HUDEP-2 (cell line): ENCODE results near the gene COMMD9.

Experiments used
- DNase-seq, 76 experiments: peaks; one replicate each; lab custom pipeline; 2025; ENCODE audit not compliant: unreplicated experiment in 76 of 76; lab: John Stamatoyannopoulos, UW

Gene COMMD9

DNA sequence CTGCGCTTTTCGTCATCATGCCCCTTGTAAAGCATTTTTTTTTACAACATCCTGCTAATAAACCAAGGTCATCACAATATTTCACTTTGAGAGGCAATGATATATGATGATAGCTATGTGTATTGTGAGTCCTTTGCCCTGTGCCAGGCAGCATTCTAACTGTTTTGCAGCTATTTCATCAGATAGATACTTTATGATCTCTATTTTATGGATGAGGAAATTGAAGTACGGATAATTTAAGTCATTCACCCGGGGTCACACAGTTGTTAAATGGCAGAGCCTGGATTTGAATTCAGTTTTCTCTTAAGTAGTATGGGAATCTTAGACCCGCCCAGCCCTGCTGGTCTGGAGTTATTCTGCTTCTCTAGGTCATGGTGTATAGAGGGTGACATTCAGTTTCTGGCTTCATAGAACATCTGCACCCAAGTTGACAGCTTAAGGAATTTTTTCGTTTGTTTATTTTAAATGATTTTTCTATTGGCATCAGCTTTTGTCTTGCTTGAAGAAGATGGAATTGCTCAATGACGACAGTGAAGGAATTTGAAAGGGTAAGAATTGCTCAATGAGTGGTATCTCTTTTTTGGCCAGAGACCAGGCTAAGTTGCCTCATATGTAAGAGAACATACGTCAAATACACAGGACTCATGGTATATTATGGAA is 7.8 kb upstream of the COMMD9 start:
- no peak for DNase-seq

GRCh38 chr11:36295926-36296325 is 6.7 kb upstream of the COMMD9 start, which contains the start of gene PRR5L:
Gene PRR5L, plus strand, starts transcription at chr11:36296288. Its CDS starts 104,834 bp downstream, at chr11:36401122.
- no peak for DNase-seq

- DNase-seq: peak in 25 of 76 experiments; percentile 2 to 53 (median 21)
These were observed 3.1 kb upstream of the COMMD9 start for GRCh38 chr11:36292311-36292722.

- peak in 2 of 76 experiments; percentile 1 to 30 for DNase-seq
These were observed 590 bp downstream of the COMMD9 start for GRCh38 chr11:36288442-36289225.

GRCh38 chr11:36282926-36283325 is 6.3 kb downstream of the COMMD9 start:
- no peak for DNase-seq

GRCh38 chr11:36281850-36282249 is 7.4 kb downstream of the COMMD9 start:
- DNase-seq: no peak

- DNase-seq: no peak
These were observed 8.7 kb downstream of the COMMD9 start for GRCh38 chr11:36280531-36280930.

DNA sequence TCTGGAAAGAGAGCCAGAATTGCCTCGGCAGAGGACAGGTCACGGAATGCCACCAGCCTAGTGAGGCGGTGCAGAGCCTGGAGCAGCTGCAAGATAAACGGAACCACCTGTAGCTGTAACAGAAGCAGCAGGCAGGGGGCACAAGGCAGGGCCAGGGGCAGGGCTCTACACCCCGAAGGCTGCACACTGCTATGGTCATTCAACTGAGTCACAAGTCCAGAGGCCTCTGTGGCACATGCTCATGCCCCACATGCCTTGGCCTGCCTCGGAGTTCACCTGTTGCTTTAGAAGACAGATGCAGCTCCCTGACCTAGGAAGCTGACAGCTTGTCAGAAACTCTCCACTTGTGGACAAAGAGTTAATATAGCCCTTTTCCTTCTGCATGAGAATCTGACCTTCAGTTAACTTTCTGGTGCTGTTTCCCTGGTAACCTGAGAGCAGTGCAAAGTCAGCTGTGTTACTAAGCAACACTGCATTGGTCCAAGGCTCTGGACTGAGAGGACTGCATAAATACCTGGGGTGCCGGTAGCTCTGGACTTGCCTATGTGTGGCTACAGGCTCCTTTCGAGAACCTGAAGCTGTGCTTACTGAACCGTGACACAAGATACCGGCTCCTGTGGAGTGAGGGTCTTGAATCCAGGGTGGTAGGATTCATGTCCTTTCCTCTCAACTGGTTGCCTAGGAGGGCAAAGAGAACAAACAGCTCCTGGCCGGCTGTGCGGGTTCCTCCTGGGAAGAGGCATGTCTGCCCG is 10.5 kb downstream of the COMMD9 start:
- no peak for DNase-seq

- no peak for DNase-seq
These were observed 14.8 kb downstream of the COMMD9 start for GRCh38 chr11:36274414-36274813.

- no peak for DNase-seq
These were observed 16.1 kb downstream of the COMMD9 start for GRCh38 chr11:36273110-36273509.

DNA sequence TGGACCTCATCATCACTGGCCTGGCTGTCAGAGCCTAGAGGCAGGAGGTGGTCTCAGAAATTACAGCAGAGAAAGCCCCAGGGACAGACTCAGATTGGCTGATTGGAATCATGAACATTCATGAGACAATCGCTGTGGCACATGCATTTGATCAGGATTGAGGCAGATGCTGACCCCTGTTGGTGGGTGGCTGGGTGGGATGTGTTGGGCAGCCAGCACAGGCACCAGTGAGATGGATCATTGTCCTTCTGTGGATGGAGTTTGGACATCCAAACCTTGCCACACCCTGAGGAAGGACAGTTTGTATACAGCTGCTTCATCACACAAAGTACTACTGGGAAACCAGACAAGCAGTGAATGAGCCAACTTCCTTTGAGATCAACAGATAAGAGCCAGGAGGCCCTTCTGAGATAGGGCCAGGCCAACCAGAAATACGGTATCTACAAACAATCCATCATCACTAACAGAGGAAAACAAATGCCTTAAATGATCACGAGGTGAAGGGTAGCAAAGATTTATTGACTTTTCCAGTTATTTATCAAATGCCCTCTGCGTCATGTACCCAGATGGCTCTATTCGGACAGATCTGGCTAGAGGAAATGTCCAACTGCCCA is 17.3 kb downstream of the COMMD9 start:
- DNase-seq: peak in 1 of 76 experiments; percentile 17

- DNase-seq: no peak
These were observed 18.5 kb downstream of the COMMD9 start for GRCh38 chr11:36270701-36271100.

GRCh38 chr11:36268337-36268985 is 20.8 kb downstream of the COMMD9 start:
- DNase-seq: no peak

DNA sequence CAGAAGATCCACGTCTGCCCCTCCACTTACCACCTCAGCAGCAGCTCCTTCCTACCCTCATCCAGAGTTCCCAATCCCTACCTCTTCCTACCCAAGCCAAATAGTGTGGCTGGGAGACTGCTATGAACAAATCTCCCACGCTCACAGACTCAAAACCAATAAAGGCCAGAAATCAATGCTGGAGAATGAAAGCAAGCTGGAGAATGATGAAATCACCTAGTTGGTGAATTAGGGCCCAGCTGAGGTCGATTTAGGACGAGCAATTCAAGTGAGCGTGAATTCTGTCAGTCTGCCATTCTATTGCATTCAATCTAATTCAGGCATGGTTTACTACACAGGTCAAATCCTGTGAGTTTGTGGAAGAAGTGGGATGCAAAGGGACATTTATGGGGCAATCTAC is 22.5 kb downstream of the COMMD9 start:
- DNase-seq: no peak

DNA sequence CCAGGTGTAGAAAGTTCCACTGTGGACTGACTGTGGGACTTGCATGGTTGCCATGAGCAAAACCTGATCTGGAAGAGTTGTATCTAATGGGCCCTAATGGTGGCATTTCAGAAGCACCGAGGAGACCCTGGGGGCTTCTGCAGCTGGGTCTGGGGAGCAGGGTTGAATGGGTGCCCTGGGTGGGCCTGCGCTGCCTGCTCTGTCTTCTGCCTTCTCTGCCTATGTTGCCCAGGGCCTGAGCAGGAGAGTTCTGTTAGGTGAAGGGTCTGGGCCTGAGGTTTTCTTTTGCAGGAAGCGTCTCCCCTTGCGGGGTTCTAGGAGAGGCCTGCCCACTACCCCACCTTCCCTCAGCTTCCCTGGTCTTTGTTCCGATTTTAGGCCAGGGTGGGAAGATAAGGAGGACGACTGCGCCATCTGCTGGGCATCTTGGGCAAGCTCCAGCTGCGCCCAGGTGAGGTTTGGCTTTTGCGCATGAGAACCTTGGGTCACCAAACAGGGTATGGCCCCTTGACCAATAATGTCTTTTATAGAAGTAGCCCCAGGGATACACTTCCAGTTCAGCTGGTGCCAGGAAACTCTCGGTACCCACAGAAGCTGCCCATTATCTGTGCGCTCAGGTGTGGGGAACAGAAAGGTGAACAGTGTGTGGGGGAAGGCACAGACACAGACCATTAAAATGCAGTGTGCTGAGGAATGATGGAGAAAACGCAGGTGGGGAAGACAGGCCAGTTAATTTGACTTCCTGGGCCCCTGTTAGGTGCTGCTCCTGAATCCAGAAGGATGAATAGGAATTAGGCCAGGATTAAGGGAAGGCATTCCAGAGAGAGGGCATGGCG is 23.2 kb downstream of the COMMD9 start:
- peak in 37 of 76 experiments; percentile 1 to 47 (median 13) for DNase-seq

- no peak for DNase-seq
These were observed 24.3 kb downstream of the COMMD9 start for GRCh38 chr11:36264973-36265344.

GRCh38 chr11:36264011-36264972 is 24.9 kb downstream of the COMMD9 start:
- DNase-seq: no peak

DNA sequence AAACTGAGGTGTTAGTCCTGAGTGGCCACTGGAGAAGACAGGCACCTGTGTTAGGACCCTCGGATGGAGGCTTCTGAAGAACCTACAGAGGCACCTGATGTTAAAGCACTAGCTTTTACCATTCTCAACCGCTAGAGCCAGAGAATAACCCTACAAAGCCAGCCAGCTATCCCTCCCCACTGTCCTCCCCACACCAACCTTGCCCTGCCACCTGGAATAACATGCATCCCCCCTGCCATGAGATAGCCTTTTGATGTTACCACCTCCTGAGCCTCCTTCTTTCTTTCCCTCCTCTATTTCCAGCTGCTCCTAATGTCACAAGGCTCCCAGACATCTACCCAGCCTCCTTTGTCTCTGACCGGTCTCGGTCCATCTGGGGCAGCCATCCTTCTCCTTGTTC is 28.1 kb downstream of the COMMD9 start:
- DNase-seq: no peak
